Neural crest cell (in vitro differentiated cells): Measurements from ENCODE around the gene TLE5. TPM values are rescaled to one million over a fixed set of nuclear protein-coding genes. Genes with fewer than 3 reads are reported as not detected.

Experiments
- DNase-seq: peaks from one replicate; pipeline ENCODE4 v3.0.0; 2021; ENCODE audit warnings: low read depth, mixed read lengths, low spot score
- H3K27ac Mint-ChIP-seq: one replicate; pipeline ENCODE4 v1.8.0; 2021; ENCODE audit warnings: mild to moderate bottlenecking, mixed read lengths; ENCODE audit not compliant: unreplicated experiment
- H3K27me3 Mint-ChIP-seq: 2 replicates; pipeline ENCODE4 v1.8.0; 2021; ENCODE audit warnings: low read depth, mild to moderate bottlenecking, mixed read lengths
- H3K36me3 Mint-ChIP-seq: 2 replicates; pipeline ENCODE4 v1.8.0; 2021; ENCODE audit warnings: low read depth, mild to moderate bottlenecking, mixed read lengths
- H3K4me1 Mint-ChIP-seq: 2 replicates; pipeline ENCODE4 v1.8.0; 2021; ENCODE audit warnings: mixed read lengths
- H3K4me3 Mint-ChIP-seq: one replicate; pipeline ENCODE4 v1.8.0; 2021; ENCODE audit warnings: mild to moderate bottlenecking, mixed read lengths
- H3K9me3 Mint-ChIP-seq: 2 replicates; pipeline ENCODE4 v1.8.0; 2021; ENCODE audit warnings: mixed read lengths
- CTCF ChIP-seq: fragments of 200-600 bp; sonication (generic); conservative IDR thresholded peaks from 2 replicates; pipeline ENCODE4 v1.5.0; 2021; ENCODE audit warnings: antibody characterized with exemption, mild to moderate bottlenecking
- total RNA-seq: library from RNA; stranded (reverse); gene quantifications from 2 replicates; pipeline ENCODE4 v1.2.1, GENCODE V29; 2021

Gene TLE5
- total RNA-seq, 1 donor from 2014 or later: 247 TPM

- H3K27ac Mint-ChIP-seq: peak overlapping the region; percentile 19
- H3K4me1 Mint-ChIP-seq: peaks cover 7% of the 10 kb centered on the region
- H3K4me3 Mint-ChIP-seq: no peak overlapping the region
- peaks cover 42% of the 10 kb centered on the region for H3K27me3 Mint-ChIP-seq
- no peak for TF ChIP-seq CTCF
- H3K36me3 Mint-ChIP-seq: no peaks in the 10 kb centered on the region
- DNase-seq: no peak
- no peaks in the 10 kb centered on the region for H3K9me3 Mint-ChIP-seq
Observed at GRCh38 chr19:3010871-3011270, 51.4 kb downstream of the TLE5 start.

GRCh38 chr19:3008994-3009393, 53.3 kb downstream of the TLE5 start:
- no peaks in the 10 kb centered on the region for H3K9me3 Mint-ChIP-seq
- H3K27me3 Mint-ChIP-seq: peaks cover 47% of the 10 kb centered on the region
- no peak overlapping the region for H3K27ac Mint-ChIP-seq
- no peak overlapping the region for H3K4me3 Mint-ChIP-seq
- no peaks in the 10 kb centered on the region for H3K36me3 Mint-ChIP-seq
- TF ChIP-seq CTCF: no peak
- DNase-seq: no peak
- H3K4me1 Mint-ChIP-seq: peaks cover 7% of the 10 kb centered on the region

GRCh38 chr19:3007975-3008374, 54.3 kb downstream of the TLE5 start:
- no peak for DNase-seq
- H3K4me3 Mint-ChIP-seq: no peak overlapping the region
- no peak for TF ChIP-seq CTCF
- peaks cover 6% of the 10 kb centered on the region for H3K4me1 Mint-ChIP-seq
- no peaks in the 10 kb centered on the region for H3K36me3 Mint-ChIP-seq
- H3K27ac Mint-ChIP-seq: no peak overlapping the region
- peaks cover 45% of the 10 kb centered on the region for H3K27me3 Mint-ChIP-seq
- no peaks in the 10 kb centered on the region for H3K9me3 Mint-ChIP-seq

GRCh38 chr19:3006075-3006767, 56.1 kb downstream of the TLE5 start:
- no peaks in the 10 kb centered on the region for H3K9me3 Mint-ChIP-seq
- peaks cover 5% of the 10 kb centered on the region for H3K4me1 Mint-ChIP-seq
- H3K27ac Mint-ChIP-seq: no peak overlapping the region
- no peak for TF ChIP-seq CTCF
- H3K27me3 Mint-ChIP-seq: peaks cover 33% of the 10 kb centered on the region
- DNase-seq: no peak
- H3K4me3 Mint-ChIP-seq: no peak overlapping the region
- H3K36me3 Mint-ChIP-seq: no peaks in the 10 kb centered on the region

GRCh38 chr19:3005345-3005744, 57.0 kb downstream of the TLE5 start:
- no peak for TF ChIP-seq CTCF
- H3K27me3 Mint-ChIP-seq: peaks cover 28% of the 10 kb centered on the region
- peaks cover 5% of the 10 kb centered on the region for H3K4me1 Mint-ChIP-seq
- no peak overlapping the region for H3K4me3 Mint-ChIP-seq
- no peak for DNase-seq
- no peak overlapping the region for H3K27ac Mint-ChIP-seq
- H3K9me3 Mint-ChIP-seq: no peaks in the 10 kb centered on the region
- H3K36me3 Mint-ChIP-seq: no peaks in the 10 kb centered on the region
